H1 (cell line): Measurements from ENCODE around the gene PHYH. TPM values are rescaled to one million over a fixed set of nuclear protein-coding genes. Genes with fewer than 3 reads are reported as not detected.

Experiments
- CTCF ChIA-PET: fragments of 300-600 bp; sonication (Branson Sonifier 250); formaldehyde crosslinking; loops from one replicate; lab custom pipeline; 2021; ENCODE audit not compliant: partially characterized antibody; lab: Charles Lee
- POLR2A ChIA-PET: fragments of 300-600 bp; sonication (Branson Sonifier 250); formaldehyde crosslinking; loops from one replicate; lab custom pipeline; 2021; ENCODE audit warnings: inconsistent platforms; ENCODE audit not compliant: partially characterized antibody; lab: Charles Lee
- DNase-seq, 2 experiments: peaks; one replicate each; pipeline versions ENCODE4 v3.0.0 to v3.0.0-alpha.2; 2010 to 2022; ENCODE audit warnings: low spot score in 2 of 2, low read depth in 1 of 2, mixed read lengths in 1 of 2
- FAIRE-seq: peaks from 2 replicates; lab custom pipeline; 2011; peaks lifted over from hg19 to GRCh38; lab: Jason Lieb, UNC
- H2AFZ ChIP-seq: 2 replicates; pipeline ENCODE4 v1.8.1; 2012; ENCODE audit warnings: low read length, inconsistent platforms
- H2AK5ac ChIP-seq: 2 replicates; pipeline ENCODE4 v1.6.1; 2013; ENCODE audit warnings: low read depth, low read length
- H2BK120ac ChIP-seq: replicated peaks from 2 replicates; pipeline ENCODE3; 2013; ENCODE audit warnings: low read depth, low read length, inconsistent platforms
- H2BK12ac ChIP-seq: 2 replicates; pipeline ENCODE4 v1.6.1; 2013; ENCODE audit warnings: low read depth, low read length
- H2BK15ac ChIP-seq: 2 replicates; pipeline ENCODE4 v1.6.1; 2013; ENCODE audit warnings: low read length
- H2BK20ac ChIP-seq: 2 replicates; pipeline ENCODE4 v1.6.1; 2013; ENCODE audit warnings: low read length
- H2BK5ac ChIP-seq: 2 replicates; pipeline ENCODE4 v1.6.1; 2013; ENCODE audit warnings: low read depth, low read length
- H3K14ac ChIP-seq: 2 replicates; pipeline ENCODE4 v1.6.1; 2013; ENCODE audit warnings: inconsistent platforms; ENCODE audit not compliant: insufficient read length
- H3K18ac ChIP-seq: 2 replicates; pipeline ENCODE4 v1.6.1; 2013; ENCODE audit warnings: low read length; ENCODE audit errors: extremely low read depth
- H3K23ac ChIP-seq: 2 replicates; pipeline ENCODE4 v1.6.1; 2013; ENCODE audit warnings: inconsistent platforms; ENCODE audit not compliant: insufficient read length
- H3K23me2 ChIP-seq: 2 replicates; pipeline ENCODE4 v1.6.1; 2013; ENCODE audit warnings: low read depth, low read length
- H3K27ac ChIP-seq: 2 replicates; pipeline ENCODE4 v1.6.1; 2011; ENCODE audit warnings: low read depth, low read length, inconsistent platforms
- H3K27me3 ChIP-seq, 4 experiments: replicated peaks in 1 of 4; 1 replicate in 1 of 4; 2 replicates in 3 of 4; pipeline versions ENCODE4 v1.6.1 to v1.8.1; 2011 to 2013; ENCODE audit warnings: low read length in 3 of 4, mild to moderate bottlenecking in 3 of 4, inconsistent platforms in 2 of 4, mixed read lengths in 2 of 4, moderate library complexity in 1 of 4; ENCODE audit not compliant: control insufficient read depth in 3 of 4, insufficient read depth in 3 of 4; ENCODE audit errors: extremely low read depth in 1 of 4
- H3K36me3 ChIP-seq, 4 experiments: 2 replicates each; pipeline versions ENCODE4 v1.6.1 to v1.8.1; 2011 to 2013; ENCODE audit warnings: mild to moderate bottlenecking in 4 of 4, low read length in 3 of 4, moderate library complexity in 2 of 4, control low read depth in 1 of 4, inconsistent platforms in 1 of 4; ENCODE audit not compliant: insufficient read depth in 4 of 4, control insufficient read depth in 2 of 4
- H3K4ac ChIP-seq: replicated peaks from 2 replicates; pipeline ENCODE3; 2013; ENCODE audit warnings: low read length, low read depth, mixed read lengths, inconsistent platforms; ENCODE audit not compliant: insufficient read length
- H3K4me1 ChIP-seq, 4 experiments: replicated peaks in 1 of 4; 1 replicate in 1 of 4; 2 replicates in 3 of 4; pipeline versions ENCODE4 v1.6.1 to v1.8.1; 2011 to 2013; ENCODE audit warnings: low read length in 3 of 4, inconsistent platforms in 2 of 4, mixed read lengths in 1 of 4; ENCODE audit not compliant: insufficient read depth in 4 of 4, control insufficient read depth in 3 of 4
- H3K4me2 ChIP-seq, 2 experiments: 2 replicates each; pipeline versions ENCODE4 v1.6.1 to v1.8.1; 2011 to 2013; ENCODE audit warnings: low read depth in 2 of 2, low read length in 2 of 2, control low read depth in 1 of 2, inconsistent platforms in 1 of 2, mild to moderate bottlenecking in 1 of 2; ENCODE audit not compliant: insufficient read depth in 1 of 2
- H3K4me3 ChIP-seq, 4 experiments: fragments of 200-600, 300-600 bp in 1 of 4; sonication (generic), shearing (Covaris generic), sonication (Bioruptor Twin) in 1 of 4; 2 replicates each; pipeline versions ENCODE4 v1.5.1 to v1.8.1; 2011 to 2016; ENCODE audit warnings: low read length in 4 of 4, low read depth in 3 of 4, control low read depth in 2 of 4, inconsistent platforms in 2 of 4, mild to moderate bottlenecking in 2 of 4, mixed read lengths in 1 of 4, moderate library complexity in 1 of 4; ENCODE audit not compliant: insufficient read depth in 2 of 4; ENCODE audit errors: extremely low read depth in 1 of 4
- H3K56ac ChIP-seq: replicated peaks from 2 replicates; pipeline ENCODE3; 2013; ENCODE audit warnings: low read depth, mild to moderate bottlenecking, mixed read lengths, low read length, inconsistent platforms; ENCODE audit not compliant: insufficient read length
- H3K79me1 ChIP-seq: 2 replicates; pipeline ENCODE4 v1.6.1; 2013; ENCODE audit warnings: low read depth, low read length, control low read depth
- H3K79me2 ChIP-seq, 2 experiments: 2 replicates each; pipeline versions ENCODE4 v1.6.1 to v1.8.1; 2012 to 2013; ENCODE audit warnings: low read length in 2 of 2, mild to moderate bottlenecking in 2 of 2, inconsistent platforms in 1 of 2; ENCODE audit not compliant: insufficient read depth in 2 of 2, control insufficient read depth in 1 of 2
- H3K9ac ChIP-seq, 4 experiments: replicated peaks in 1 of 4; 1 replicate in 1 of 4; 2 replicates in 3 of 4; pipeline versions ENCODE4 v1.6.1 to v1.8.1; 2011 to 2013; ENCODE audit warnings: low read depth in 3 of 4, low read length in 3 of 4, control low read depth in 2 of 4, mild to moderate bottlenecking in 2 of 4, moderate library complexity in 2 of 4, inconsistent platforms in 1 of 4; ENCODE audit errors: extremely low read depth in 1 of 4
- H3K9me3 ChIP-seq, 2 experiments: 2 replicates each; pipeline versions ENCODE4 v1.6.1 to v1.8.1; 2012 to 2013; ENCODE audit warnings: mild to moderate bottlenecking in 2 of 2, moderate library complexity in 2 of 2, control low read depth in 1 of 2, inconsistent platforms in 1 of 2, low read depth in 1 of 2, low read length in 1 of 2, mixed read lengths in 1 of 2; ENCODE audit not compliant: insufficient read depth in 2 of 2
- H4K20me1 ChIP-seq, 2 experiments: replicated peaks in 1 of 2; 2 replicates each; pipeline versions ENCODE3 to v1.8.1; 2011 to 2013; ENCODE audit warnings: inconsistent platforms in 2 of 2, low read length in 2 of 2, mild to moderate bottlenecking in 1 of 2; ENCODE audit not compliant: insufficient read depth in 2 of 2, control insufficient read depth in 1 of 2
- H4K5ac ChIP-seq: 2 replicates; pipeline ENCODE4 v1.6.1; 2013; ENCODE audit warnings: low read length, low read depth, mixed read lengths, inconsistent platforms; ENCODE audit not compliant: insufficient read length
- H4K8ac ChIP-seq: 2 replicates; pipeline ENCODE4 v1.8.0; 2013; ENCODE audit warnings: mild to moderate bottlenecking, moderate library complexity, low read length, inconsistent platforms; ENCODE audit not compliant: insufficient read depth; ENCODE audit errors: extremely low read depth
- H4K91ac ChIP-seq: replicated peaks from 2 replicates; pipeline ENCODE3; 2013; ENCODE audit warnings: low read length, mixed read lengths, inconsistent platforms; ENCODE audit not compliant: insufficient read length
- HDAC2 ChIP-seq, 2 experiments: fragments of 300-600 bp in 1 of 2; sonication (generic) in 1 of 2; IDR thresholded peaks; 2 replicates each; pipeline ENCODE4 v1.6.1; 2011 to 2012; ENCODE audit warnings: low read depth in 2 of 2, low read length in 2 of 2, mild to moderate bottlenecking in 2 of 2, moderate library complexity in 2 of 2, borderline replicate concordance in 1 of 2, inconsistent platforms in 1 of 2
- WGBS, 2 experiments: shearing (Covaris generic) in 1 of 2; methylation state at CpG; one replicate each; pipeline versions ENCODE4 v1.1.6 to v1.1.7; 2013 to 2015; ENCODE audit warnings: low lambda C conversion rate in 2 of 2, mixed read lengths in 2 of 2, inconsistent platforms in 1 of 2, low coverage in 1 of 2, missing lambda C conversion rate in 1 of 2; ENCODE audit not compliant: insufficient replicate concordance in 2 of 2, insufficient coverage in 1 of 2, insufficient read length in 1 of 2; ENCODE audit errors: extremely low coverage in 1 of 2, missing lambda C conversion rate in 1 of 2; 5-methylcytosine and 5-hydroxymethylcytosine counted together
- polyA plus RNA-seq, 7 experiments: library from polyadenylated mRNA; depleted of rRNA in 3 of 7; stranded (reverse) in 5 of 7; unstranded in 2 of 7; fragments of >200 nt in 5 of 7; fragments of 200-250 nt in 2 of 7; gene quantifications; 1 replicate in 5 of 7; 2 replicates in 1 of 7; 4 replicates in 1 of 7; pipeline versions ENCODE4 v1.2.1 to v1.2.3, GENCODE V29; 2011 to 2013; ENCODE audit warnings: missing spikeins in 2 of 7, mixed read lengths in 2 of 7
- total RNA-seq: library from RNA; stranded (reverse); fragmentation: NEBNext Ultra II Directional; extraction: Animal tissue kit (Norgen Biotek cat#: 25700); gene quantifications from 2 replicates; pipeline ENCODE4 v1.2.1, GENCODE V29; 2021

PHYH gene
- total and polyA plus RNA-seq, 2 of the 8 experiments (the other 6 are each of a cell fraction or from before 2014, with no cell fraction given) = 22.0 to 22.7 TPM

GRCh38 chr10:13239923-13240322, 59.9 kb downstream of the PHYH start:
- Histone ChIP-seq H4K91ac (no peak overlapping the region), H3K79me1 (no peaks in the 10 kb centered on the region), H3K27ac (no peak overlapping the region), H4K5ac (no peak overlapping the region), H2BK15ac (no peak overlapping the region), H3K79me2 (no peaks in the 10 kb centered on the region), H2BK120ac (no peak overlapping the region), H2BK20ac (no peak overlapping the region), H3K4ac (no peak overlapping the region), H3K23me2 (no peaks in the 10 kb centered on the region), H2AFZ (no peak overlapping the region), H4K20me1 (no peaks in the 10 kb centered on the region), H3K27me3 (no peaks in the 10 kb centered on the region), H3K14ac (no peak overlapping the region), H3K4me1 (no peaks in the 10 kb centered on the region), H3K9ac (no peak overlapping the region), H2BK12ac (no peak overlapping the region), H3K4me3 (no peak overlapping the region), H4K8ac (no peak overlapping the region), H2AK5ac (no peak overlapping the region), H3K36me3 (no peaks in the 10 kb centered on the region), H3K18ac (no peak overlapping the region), H3K4me2 (no peak overlapping the region), H3K56ac (no peak overlapping the region), H3K9me3 (no peaks in the 10 kb centered on the region), H3K23ac (no peak overlapping the region), H2BK5ac (no peak overlapping the region)
- FAIRE-seq = no peak
- POLR2A ChIA-PET = no interaction called here
- 91% methylated on average over 7 of the region's 7 CpGs; no CpG with 5 or more reads in 1 of the 2 experiments for WGBS, 2 experiments
- no peak for DNase-seq
- no peak for TF ChIP-seq HDAC2 (IDR thresholded peaks at IDR 0.05; ENCODE audit: borderline replicate concordance in 1 of 2, low read depth in 2 of 2, low read length in 2 of 2)
- CTCF ChIA-PET = interaction anchor here (1.4 kb wide), 1 partner anchor 15 kb away, joined by 3 read pairs; no protein-coding TSS in a partner anchor
